ENCODE measurements around the gene NGRN. TPM values are rescaled to one million over a fixed set of nuclear protein-coding genes. Genes with fewer than 3 reads are reported as not detected.

NGRN gene
- total and polyA plus RNA-seq, 7 experiments from 2014 or later, result 29.7 to 51.5 (median 48.4) TPM

GRCh38 chr15:90241343-90242192 lies 23.9 kb upstream of the NGRN start:
- H3K27me3 Mint-ChIP-seq, result no peaks in the 10 kb centered on the region
- DNase-seq (no peak), ATAC-seq (no peak)
- CTCF ChIA-PET, result interaction anchor here (0.6 kb wide), 1 partner anchor 60 kb away, joined by 4 read pairs; no protein-coding TSS in a partner anchor
- H3K36me3 Mint-ChIP-seq, result peaks cover 3 to 20% (median 5%) of the 10 kb centered on the region in 5 donors
- Histone ChIP-seq H3K4me1 (ENCODE audit: control insufficient read depth in 2 of 2, insufficient read depth in 2 of 2, low read length in 2 of 2) (no peaks in the 10 kb centered on the region), H3K36me3 (ENCODE audit: control insufficient read depth in 2 of 3, insufficient read depth in 3 of 3, low read length in 3 of 3) (peaks cover 0 to 34% (median 8%) of the 10 kb centered on the region in 3 experiments), H3K4me3 (ENCODE audit: low read length) (no peak overlapping the region), H3K9me3 (ENCODE audit: control insufficient read depth in 2 of 3, low read length in 3 of 3) (no peaks in the 10 kb centered on the region), H3K27me3 (ENCODE audit: control insufficient read depth in 2 of 2, insufficient read depth in 2 of 2, low read length in 2 of 2) (no peaks in the 10 kb centered on the region), H3K27ac (ENCODE audit: low read depth, low read length) (no peak overlapping the region)
- POLR2A ChIA-PET, result interaction anchor here (0.6 kb wide), 1 partner anchor 8 kb away, joined by 3 read pairs; the partner anchor contains the start of gene TTLL13
- H3K9me3 Mint-ChIP-seq, result no peaks in the 10 kb centered on the region
- H3K4me1 Mint-ChIP-seq, result peaks cover 0 to 17% (median 8%) of the 10 kb centered on the region in 7 donors
- peak overlapping the region in 3 of 9 donors; percentile 12 to 67 (median 20) for H3K27ac Mint-ChIP-seq
- intact Hi-C loops (cut with micrococcal nuclease), result no loop called here
- H3K4me3 Mint-ChIP-seq, result no peak overlapping the region

DNA sequence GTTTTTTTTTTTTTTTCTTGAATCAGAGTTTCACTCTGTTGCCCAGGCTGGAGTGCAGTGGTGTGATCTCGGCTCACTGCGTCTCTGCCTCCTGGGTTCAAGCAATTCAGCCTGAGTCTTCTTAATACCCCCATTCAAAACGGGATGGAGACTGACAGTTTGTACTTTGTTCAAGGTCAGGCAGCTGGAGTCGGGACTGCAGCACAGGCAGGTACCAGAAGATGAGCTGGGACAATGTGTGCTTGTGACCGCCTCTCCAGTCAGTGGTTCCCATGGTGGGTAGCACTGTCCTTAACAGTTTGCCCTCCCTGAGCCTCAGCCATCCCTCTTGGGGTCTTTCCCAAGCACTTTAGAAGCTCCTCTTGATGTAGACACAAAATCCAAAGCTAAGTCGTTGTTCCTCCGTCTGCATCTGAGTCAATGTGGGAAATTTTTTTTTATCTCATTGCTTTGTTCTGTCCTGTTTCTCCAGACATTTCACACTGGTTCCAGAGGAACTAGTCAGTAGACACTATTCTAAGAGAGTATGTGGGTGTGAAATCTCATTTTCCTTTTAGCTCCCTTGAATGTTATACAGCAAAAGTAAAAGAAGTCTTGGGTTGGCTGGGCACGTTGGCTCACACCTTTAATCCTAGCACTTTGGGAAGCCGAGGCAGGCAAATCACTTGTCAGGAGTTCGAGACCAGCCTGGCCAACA lies 21.4 kb upstream of the NGRN start:
- Histone ChIP-seq H3K36me3 (ENCODE audit: control insufficient read depth in 2 of 3, insufficient read depth in 3 of 3, low read length in 3 of 3) (peaks cover 0 to 14% (median 0%) of the 10 kb centered on the region in 3 experiments), H3K27ac (ENCODE audit: low read depth, low read length) (no peak overlapping the region), H3K27me3 (ENCODE audit: control insufficient read depth in 2 of 2, insufficient read depth in 2 of 2, low read length in 2 of 2) (no peaks in the 10 kb centered on the region), H3K9me3 (ENCODE audit: control insufficient read depth in 2 of 3, low read length in 3 of 3) (no peaks in the 10 kb centered on the region), H3K4me3 (ENCODE audit: low read length) (no peak overlapping the region), H3K4me1 (ENCODE audit: control insufficient read depth in 2 of 2, insufficient read depth in 2 of 2, low read length in 2 of 2) (no peaks in the 10 kb centered on the region)
- H3K4me1 Mint-ChIP-seq, result peaks cover 5 to 16% (median 9%) of the 10 kb centered on the region in 7 donors
- peak overlapping the region in 4 of 9 donors; percentile 6 to 75 (median 36) for H3K27ac Mint-ChIP-seq
- no peaks in the 10 kb centered on the region for H3K27me3 Mint-ChIP-seq
- intact Hi-C loops (cut with micrococcal nuclease), result no loop called here
- H3K4me3 Mint-ChIP-seq, result no peak overlapping the region
- no peak for DNase-seq
- H3K9me3 Mint-ChIP-seq, result no peaks in the 10 kb centered on the region
- peaks cover 0 to 9% (median 4%) of the 10 kb centered on the region in 5 donors for H3K36me3 Mint-ChIP-seq
- no peak for ATAC-seq
- CTCF ChIA-PET, result interaction anchor here (0.6 kb wide), 1 partner anchor 13 kb away, joined by 3 read pairs; no protein-coding TSS in a partner anchor
- POLR2A ChIA-PET, result interaction anchor here (0.8 to 2.9 kb wide), 4 partner anchors 9 to 22 kb away, joined by 3 to 14 read pairs (median 4); partner anchors contain the start of genes CIB1, GDPGP1 and NGRN

GRCh38 chr15:90248789-90249202 lies 16.7 kb upstream of the NGRN start:
- H3K36me3 ChIP-seq (ENCODE audit: control insufficient read depth in 2 of 3, insufficient read depth in 3 of 3, low read length in 3 of 3), result no peaks in the 10 kb centered on the region
- no peaks in the 10 kb centered on the region for H3K4me1 ChIP-seq (ENCODE audit: control insufficient read depth in 2 of 2, insufficient read depth in 2 of 2, low read length in 2 of 2)
- H3K27ac ChIP-seq (ENCODE audit: low read depth, low read length), result no peak overlapping the region
- Mint-ChIP-seq H3K36me3 (no peaks in the 10 kb centered on the region), H3K4me1 (peaks cover 11 to 23% (median 16%) of the 10 kb centered on the region in 7 donors), H3K4me3 (peak overlapping the region; percentile 13 to 88 (median 78)), H3K27ac (peak overlapping the region in 7 of 9 donors; percentile 21 to 90 (median 62)), H3K27me3 (peaks cover 0 to 3% (median 0%) of the 10 kb centered on the region in 5 donors), H3K9me3 (no peaks in the 10 kb centered on the region)
- no peaks in the 10 kb centered on the region for H3K9me3 ChIP-seq (ENCODE audit: control insufficient read depth in 2 of 3, low read length in 3 of 3)
- intact Hi-C loops (cut with micrococcal nuclease), result loop anchor here (1.0 kb wide), 2 partner anchors 14 to 17 kb away; partner anchors contain the start of genes GDPGP1 (in 2 of the 2) and NGRN (in 2 of the 2)
- no peaks in the 10 kb centered on the region for H3K27me3 ChIP-seq (ENCODE audit: control insufficient read depth in 2 of 2, insufficient read depth in 2 of 2, low read length in 2 of 2)
- ChIA-PET CTCF (interaction anchor here (0.7 to 0.9 kb wide), 3 partner anchors 31 to 271 kb away, joined by 3 to 8 read pairs (median 3); no protein-coding TSS in a partner anchor), POLR2A (interaction anchor here (0.6 to 4.1 kb wide), 7 partner anchors 7 to 683 kb away, joined by 3 to 34 read pairs (median 3); partner anchors contain the start of genes CIB1, GDPGP1 and NGRN)
- DNase-seq, result no peak
- H3K4me3 ChIP-seq (ENCODE audit: low read length), result peak overlapping the region; percentile 54
- ATAC-seq, result no peak

GRCh38 chr15:90249203-90249863 lies 16.1 kb upstream of the NGRN start, which contains the start of gene TTLL13:
Gene TTLL13, plus strand, starts transcription at chr15:90249556. Its CDS starts 1,075 bp downstream, at chr15:90250631.
- peak within 1 kb of the TSS; percentile 54 for H3K4me3 ChIP-seq (ENCODE audit: low read length)
- no peaks in the 10 kb centered on the region for H3K4me1 ChIP-seq (ENCODE audit: control insufficient read depth in 2 of 2, insufficient read depth in 2 of 2, low read length in 2 of 2)
- no peaks in the 10 kb centered on the region for H3K27me3 ChIP-seq (ENCODE audit: control insufficient read depth in 2 of 2, insufficient read depth in 2 of 2, low read length in 2 of 2)
- no peaks in the 10 kb centered on the region for H3K36me3 Mint-ChIP-seq
- peak within 1 kb of the TSS; percentile 51 for H3K27ac ChIP-seq (ENCODE audit: low read depth, low read length)
- H3K27me3 Mint-ChIP-seq, result peaks cover 0 to 3% (median 0%) of the 10 kb centered on the region in 5 donors
- H3K4me1 Mint-ChIP-seq, result peaks cover 10 to 23% (median 16%) of the 10 kb centered on the region in 7 donors
- intact Hi-C loops (cut with micrococcal nuclease), result loop anchor here (1.0 kb wide), 2 partner anchors 15 to 16 kb away; partner anchors contain the start of genes GDPGP1 (in 2 of the 2) and NGRN (in 2 of the 2)
- H3K4me3 Mint-ChIP-seq, result peak within 1 kb of the TSS; percentile 64 to 88 (median 80)
- peak; percentile 90 for ATAC-seq
- POLR2A ChIA-PET, result interaction anchor here (1.0 to 4.1 kb wide), 8 partner anchors 8 to 682 kb away, joined by 3 to 34 read pairs (median 3); partner anchors contain the start of genes CIB1, GDPGP1 and NGRN
- H3K9me3 ChIP-seq (ENCODE audit: control insufficient read depth in 2 of 3, low read length in 3 of 3), result no peaks in the 10 kb centered on the region
- H3K27ac Mint-ChIP-seq, result peak within 1 kb of the TSS in 7 of 9 donors; percentile 23 to 90 (median 78)
- peak in 8 of 9 donors; percentile 29 to 89 (median 54) for DNase-seq
- H3K9me3 Mint-ChIP-seq, result no peaks in the 10 kb centered on the region
- H3K36me3 ChIP-seq (ENCODE audit: control insufficient read depth in 2 of 3, insufficient read depth in 3 of 3, low read length in 3 of 3), result no peaks in the 10 kb centered on the region
- CTCF ChIA-PET, result interaction anchor here (0.7 kb wide), 1 partner anchor 53 kb away, joined by 3 read pairs; no protein-coding TSS in a partner anchor

DNA sequence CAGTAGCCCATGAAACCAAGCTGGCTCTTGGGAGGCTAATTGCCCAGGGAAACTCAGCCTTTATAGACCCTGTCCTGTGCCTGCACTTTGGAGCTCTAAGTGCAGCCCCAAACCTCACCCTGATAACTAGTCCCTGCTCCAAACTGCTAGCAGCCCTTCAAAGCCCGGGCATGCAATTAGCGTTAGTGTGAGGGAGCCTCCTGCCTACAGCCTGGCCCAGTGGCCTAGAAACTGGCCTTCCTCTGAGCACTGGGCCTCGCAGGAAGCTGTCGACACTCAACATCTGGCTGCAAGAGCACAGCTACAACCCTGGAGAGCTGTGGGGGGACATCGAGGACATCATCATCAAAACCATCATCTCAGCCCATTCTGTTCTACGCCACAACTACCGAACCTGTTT lies 7.7 kb upstream of the NGRN start:
- H3K9me3 ChIP-seq (ENCODE audit: control insufficient read depth in 2 of 3, low read length in 3 of 3), result no peaks in the 10 kb centered on the region
- no peak overlapping the region for H3K27ac ChIP-seq (ENCODE audit: low read depth, low read length)
- ATAC-seq (no peak), DNase-seq (no peak)
- peaks cover 0 to 8% (median 0%) of the 10 kb centered on the region in 5 donors for H3K27me3 Mint-ChIP-seq
- H3K4me3 Mint-ChIP-seq, result no peak overlapping the region
- peaks cover 0 to 8% (median 4%) of the 10 kb centered on the region in 7 donors for H3K4me1 Mint-ChIP-seq
- H3K4me3 ChIP-seq (ENCODE audit: low read length), result no peak overlapping the region
- ChIA-PET CTCF (interaction anchor here (0.6 to 0.8 kb wide), 2 partner anchors 14 to 557 kb away, joined by 3 read pairs; no protein-coding TSS in a partner anchor), POLR2A (interaction anchor here (0.6 to 1.1 kb wide), 2 partner anchors 15 to 19 kb away, joined by 3 read pairs; no protein-coding TSS in a partner anchor)
- intact Hi-C loops (cut with micrococcal nuclease), result no loop called here
- no peaks in the 10 kb centered on the region for H3K36me3 Mint-ChIP-seq
- H3K4me1 ChIP-seq (ENCODE audit: control insufficient read depth in 2 of 2, insufficient read depth in 2 of 2, low read length in 2 of 2), result no peaks in the 10 kb centered on the region
- no peak overlapping the region for H3K27ac Mint-ChIP-seq
- no peaks in the 10 kb centered on the region for H3K27me3 ChIP-seq (ENCODE audit: control insufficient read depth in 2 of 2, insufficient read depth in 2 of 2, low read length in 2 of 2)
- no peaks in the 10 kb centered on the region for H3K9me3 Mint-ChIP-seq
- H3K36me3 ChIP-seq (ENCODE audit: control insufficient read depth in 2 of 3, insufficient read depth in 3 of 3, low read length in 3 of 3), result no peaks in the 10 kb centered on the region

Data from naive thymus-derived CD4-positive, alpha-beta T cell (primary cell).